ENCODE results near the gene RAB14.

DNA sequence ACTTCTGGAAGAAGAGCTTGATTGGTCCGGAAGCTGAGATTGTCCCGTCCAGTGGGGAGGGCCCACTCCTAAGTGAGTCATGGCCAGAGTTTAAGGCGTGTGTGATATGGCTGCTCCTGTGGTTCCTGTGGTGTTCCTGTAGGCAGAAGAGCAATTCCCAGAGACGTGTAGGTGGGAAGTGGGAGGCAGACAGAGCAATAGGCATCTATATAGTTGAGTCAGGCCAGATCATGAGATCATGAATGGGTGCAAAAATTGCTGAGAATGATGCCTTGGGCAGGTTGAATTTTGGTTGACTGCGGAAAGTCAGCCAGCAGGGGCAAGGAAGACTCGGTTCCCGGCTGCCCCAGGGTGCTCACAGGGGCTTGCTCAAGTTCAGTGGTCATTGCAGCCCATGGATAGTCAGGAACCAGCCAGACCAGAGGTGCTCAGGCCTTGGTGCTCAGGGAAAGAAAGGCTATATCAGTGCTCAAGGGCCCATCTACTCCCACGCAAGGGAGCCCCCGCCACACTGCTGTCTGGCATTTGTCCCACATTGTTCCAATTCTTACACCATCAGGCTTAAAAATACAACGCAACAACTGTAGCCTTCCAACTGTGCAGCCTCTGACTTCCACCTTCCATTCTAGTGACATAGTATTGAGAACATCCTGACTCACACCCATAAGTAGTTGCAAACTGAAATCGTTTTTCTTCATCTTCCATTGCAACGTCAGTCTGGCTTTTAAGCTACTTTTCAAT, 45.3 kb upstream of the RAB14 start:
- TF ChIP-seq, protein P1, sequence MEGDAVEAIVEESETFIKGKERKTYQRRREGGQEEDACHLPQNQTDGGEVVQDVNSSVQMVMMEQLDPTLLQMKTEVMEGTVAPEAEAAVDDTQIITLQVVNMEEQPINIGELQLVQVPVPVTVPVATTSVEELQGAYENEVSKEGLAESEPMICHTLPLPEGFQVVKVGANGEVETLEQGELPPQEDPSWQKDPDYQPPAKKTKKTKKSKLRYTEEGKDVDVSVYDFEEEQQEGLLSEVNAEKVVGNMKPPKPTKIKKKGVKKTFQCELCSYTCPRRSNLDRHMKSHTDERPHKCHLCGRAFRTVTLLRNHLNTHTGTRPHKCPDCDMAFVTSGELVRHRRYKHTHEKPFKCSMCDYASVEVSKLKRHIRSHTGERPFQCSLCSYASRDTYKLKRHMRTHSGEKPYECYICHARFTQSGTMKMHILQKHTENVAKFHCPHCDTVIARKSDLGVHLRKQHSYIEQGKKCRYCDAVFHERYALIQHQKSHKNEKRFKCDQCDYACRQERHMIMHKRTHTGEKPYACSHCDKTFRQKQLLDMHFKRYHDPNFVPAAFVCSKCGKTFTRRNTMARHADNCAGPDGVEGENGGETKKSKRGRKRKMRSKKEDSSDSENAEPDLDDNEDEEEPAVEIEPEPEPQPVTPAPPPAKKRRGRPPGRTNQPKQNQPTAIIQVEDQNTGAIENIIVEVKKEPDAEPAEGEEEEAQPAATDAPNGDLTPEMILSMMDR (conservative IDR thresholded peaks at IDR 0.05), result no peak
- no peak for TF ChIP-seq EZH2 (IDR thresholded peaks at IDR 0.05; ENCODE audit: low read depth)
